Measurements from ENCODE around the gene IFNB1.

The IFNB1 gene

GRCh38 chr9:21070906-21071305 is 6.8 kb downstream of the IFNB1 start:
- no peak for DNase-seq (ENCODE audit: low read depth, low spot score)

- DNase-seq (ENCODE audit: low read depth, low spot score): peak; percentile 80
Measured at GRCh38 chr9:21070171-21070571, 7.6 kb downstream of the IFNB1 start.

- DNase-seq (ENCODE audit: low read depth, low spot score): peak; percentile 21
Measured at GRCh38 chr9:21060919-21061561, 16.7 kb downstream of the IFNB1 start.

GRCh38 chr9:21056931-21057330 is 20.8 kb downstream of the IFNB1 start:
- DNase-seq (ENCODE audit: low read depth, low spot score): no peak

- no peak for DNase-seq (ENCODE audit: low read depth, low spot score)
Measured at GRCh38 chr9:21053851-21054250, 23.9 kb downstream of the IFNB1 start.

GRCh38 chr9:21047281-21047691 is 30.5 kb downstream of the IFNB1 start:
- DNase-seq (ENCODE audit: low read depth, low spot score): no peak

GRCh38 chr9:21043841-21044240 is 33.9 kb downstream of the IFNB1 start:
- DNase-seq (ENCODE audit: low read depth, low spot score): no peak

GRCh38 chr9:21042466-21042865 is 35.3 kb downstream of the IFNB1 start:
- no peak for DNase-seq (ENCODE audit: low read depth, low spot score)

GRCh38 chr9:21039302-21039701 is 38.4 kb downstream of the IFNB1 start:
- DNase-seq (ENCODE audit: low read depth, low spot score): no peak

GRCh38 chr9:21037278-21037677 is 40.5 kb downstream of the IFNB1 start:
- no peak for DNase-seq (ENCODE audit: low read depth, low spot score)

GRCh38 chr9:21031808-21032183 is 45.9 kb downstream of the IFNB1 start:
- no peak for DNase-seq (ENCODE audit: low read depth, low spot score)

- no peak for DNase-seq (ENCODE audit: low read depth, low spot score)
Measured at GRCh38 chr9:21031091-21031807, 46.5 kb downstream of the IFNB1 start, which contains the start of gene HACD4. Gene HACD4, minus strand, starts transcription at chr9:21031640. Its CDS starts 50 bp downstream, at chr9:21031590.

GRCh38 chr9:21030389-21031035 is 47.2 kb downstream of the IFNB1 start:
- DNase-seq (ENCODE audit: low read depth, low spot score): peak; percentile 29

- no peak for DNase-seq (ENCODE audit: low read depth, low spot score)
Measured at GRCh38 chr9:21029661-21030060, 48.1 kb downstream of the IFNB1 start.

GRCh38 chr9:21028466-21028865 is 49.3 kb downstream of the IFNB1 start:
- no peak for DNase-seq (ENCODE audit: low read depth, low spot score)

- DNase-seq (ENCODE audit: low read depth, low spot score): no peak
Measured at GRCh38 chr9:21027295-21027694, 50.4 kb downstream of the IFNB1 start.

Measured in smooth muscle cell of the brain vasculature (primary cell).